Activated T-cell treated with anti-CD3 and anti-CD28 coated beads, Interleukin-2, amount 50 U/mL, for 1 hour (primary cell): ENCODE results near the gene MMP2.

Experiments
- DNase-seq: peaks from one replicate; pipeline ENCODE4 v3.0.0-alpha.2; 2020

The MMP2 gene

DNA sequence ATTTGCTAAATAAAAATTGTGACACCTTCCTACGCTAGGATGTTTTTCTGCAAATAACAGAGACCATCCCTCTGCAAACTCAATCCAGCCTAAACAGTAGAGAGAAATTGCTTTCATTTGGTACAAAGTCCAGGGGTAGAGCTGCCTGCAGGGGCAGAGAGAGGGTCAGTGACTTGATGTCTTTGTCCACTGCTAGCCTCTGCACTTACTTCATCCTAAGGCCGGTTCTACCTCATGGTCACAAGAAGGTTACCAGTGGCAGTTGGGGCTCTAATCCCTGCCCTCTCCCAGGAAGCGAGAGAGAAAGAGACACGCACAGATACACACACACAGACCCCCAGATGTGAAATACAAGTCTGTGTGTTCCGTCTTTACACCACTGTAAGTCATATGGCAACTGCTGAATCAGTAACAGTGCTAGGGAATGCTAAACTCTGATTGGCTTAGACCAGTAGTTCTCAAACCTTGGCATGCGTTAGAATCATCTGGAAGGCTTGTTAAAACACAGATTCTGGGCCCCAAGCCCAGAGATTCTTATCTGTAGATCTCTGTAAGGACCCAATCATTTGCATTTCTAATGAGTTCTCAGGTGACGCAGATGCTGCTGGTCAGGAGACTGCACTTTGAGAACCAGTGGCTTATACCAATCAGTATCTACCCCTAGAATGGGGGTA is 16.8 kb downstream of the MMP2 start:
- DNase-seq, result no peak

DNA sequence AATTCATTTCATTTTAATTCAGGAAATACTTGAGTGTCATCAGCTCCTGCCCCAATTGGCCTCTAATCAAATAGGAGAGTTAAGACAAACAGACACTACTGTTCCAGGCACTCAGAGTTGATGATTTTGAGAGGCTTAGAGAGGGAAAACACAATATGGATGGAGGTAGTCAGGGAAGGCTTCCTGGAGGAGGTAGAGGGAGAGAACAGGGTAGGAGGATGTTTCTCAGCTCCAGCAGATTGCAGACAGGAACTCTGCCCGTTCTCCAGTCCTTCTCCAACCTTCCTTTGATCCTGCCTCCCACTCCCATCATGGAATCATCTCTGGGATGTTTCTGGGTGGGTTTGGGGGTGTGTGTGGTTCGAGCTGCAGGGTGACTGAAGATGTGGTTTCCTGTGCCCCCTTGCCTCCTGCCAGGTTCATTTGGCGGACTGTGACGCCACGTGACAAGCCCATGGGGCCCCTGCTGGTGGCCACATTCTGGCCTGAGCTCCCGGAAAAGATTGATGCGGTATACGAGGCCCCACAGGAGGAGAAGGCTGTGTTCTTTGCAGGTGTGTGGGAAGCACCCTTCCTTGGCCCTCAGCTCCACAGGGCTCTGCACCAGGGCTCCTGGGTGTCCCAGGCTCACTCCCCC is 17.6 kb downstream of the MMP2 start:
- DNase-seq, result no peak

DNA sequence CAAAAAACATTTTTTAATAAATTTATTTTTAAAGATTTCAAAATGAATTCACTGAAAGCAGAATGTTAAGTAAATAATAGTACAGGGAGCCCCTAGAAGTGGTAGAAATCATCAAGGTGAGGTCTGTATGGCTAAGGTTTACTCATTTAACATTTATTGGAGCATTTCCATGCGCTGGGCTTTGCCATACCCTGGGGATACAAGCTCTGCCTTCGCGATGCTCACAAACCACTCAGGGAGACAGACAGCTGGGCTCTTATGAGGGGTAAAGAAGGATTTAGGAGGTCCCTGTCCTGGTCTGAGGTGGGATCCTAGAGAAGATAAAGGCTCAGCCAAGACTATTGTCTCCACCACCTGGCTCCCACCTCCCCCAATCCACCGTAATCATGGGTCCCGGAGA is 18.6 kb downstream of the MMP2 start:
- DNase-seq, result no peak

GRCh38 chr16:55498101-55498500 is 19.1 kb downstream of the MMP2 start:
- no peak for DNase-seq

- DNase-seq, result no peak
Observed at GRCh38 chr16:55499281-55499680, 20.3 kb downstream of the MMP2 start.

DNA sequence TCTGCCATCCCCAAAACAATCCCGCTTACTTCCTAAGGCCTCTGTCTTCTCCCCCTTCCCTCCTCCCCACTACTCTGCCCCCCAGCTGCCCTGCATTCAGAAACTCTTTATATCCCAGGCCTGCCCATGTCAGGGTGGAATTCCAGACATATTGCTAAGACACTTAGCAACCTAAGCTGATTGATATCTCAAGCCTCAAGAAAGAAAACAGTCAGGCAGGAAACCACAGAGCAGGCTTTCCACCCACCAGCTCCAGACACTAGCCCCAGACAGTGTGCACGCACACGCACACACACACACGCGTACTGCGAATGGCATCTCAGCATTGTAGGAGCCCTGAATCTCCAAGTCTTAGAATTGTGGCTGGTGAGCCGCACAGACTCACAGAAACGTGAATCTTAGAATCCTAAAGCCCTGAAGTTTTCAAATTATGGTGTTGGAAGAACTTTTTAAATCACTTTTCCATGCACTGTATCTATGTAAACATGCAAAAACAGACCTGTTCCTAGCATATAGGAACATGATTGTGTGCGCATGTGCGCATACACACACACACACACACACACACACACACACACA is 21.0 kb downstream of the MMP2 start:
- DNase-seq, result no peak

DNA sequence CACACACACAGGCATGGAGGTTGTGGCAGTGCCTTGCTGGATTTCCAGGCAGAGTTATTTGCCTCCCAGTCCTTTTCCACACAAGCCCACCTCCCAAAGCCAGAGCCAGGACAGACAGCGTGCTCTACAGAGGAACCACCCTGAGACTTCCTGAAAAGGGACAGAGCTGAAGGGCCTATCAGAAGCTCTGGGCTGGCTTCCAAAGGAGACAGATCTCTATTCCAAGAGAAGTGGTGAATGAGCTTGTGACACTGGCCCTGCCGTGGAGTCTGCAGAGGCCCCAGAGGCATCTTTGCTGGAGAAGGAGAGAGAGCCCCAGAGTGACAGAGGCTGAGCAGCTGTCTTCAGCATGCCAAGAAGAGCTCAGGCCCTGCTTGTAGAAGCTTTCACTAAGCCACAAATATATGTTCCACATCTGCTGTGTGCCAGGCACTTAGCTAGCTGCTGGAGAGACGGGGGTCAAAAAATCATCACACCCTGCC is 21.6 kb downstream of the MMP2 start:
- DNase-seq, result no peak

DNA sequence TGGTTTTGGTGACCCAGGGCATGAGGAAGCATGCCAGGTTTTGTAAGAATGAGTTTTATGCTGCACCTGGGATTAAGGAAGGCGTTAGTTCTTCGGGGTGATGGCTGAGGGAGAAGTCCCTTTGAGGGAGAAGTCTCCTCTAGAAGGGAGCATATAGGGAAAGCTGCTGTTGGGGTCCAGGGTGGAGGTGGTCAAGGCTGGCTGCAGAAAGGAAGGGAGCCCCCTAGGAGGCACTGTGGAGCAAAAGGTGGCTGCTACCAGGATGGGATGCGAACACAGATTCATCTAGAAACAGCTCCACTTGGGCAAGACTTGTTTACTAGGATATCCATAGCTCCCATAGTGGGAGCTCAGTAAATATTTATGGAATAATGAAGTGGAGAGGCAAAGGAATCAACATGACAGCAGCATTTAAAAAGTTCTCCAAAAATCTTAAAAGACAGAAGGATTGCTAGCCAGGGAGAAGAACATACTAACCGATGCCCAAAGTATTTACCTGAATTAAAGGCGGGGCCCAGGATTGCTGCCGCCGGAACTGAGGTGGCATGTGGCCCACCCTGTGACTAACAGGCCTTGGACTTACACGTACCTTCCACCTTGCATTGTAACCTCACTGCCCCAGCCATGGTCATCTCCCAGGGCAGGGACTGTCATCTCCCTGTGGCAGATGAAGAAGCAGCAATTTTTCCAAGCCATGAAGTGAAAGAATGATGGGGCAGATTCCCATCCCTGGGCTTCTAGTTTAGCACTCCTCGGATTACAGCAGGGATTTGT is 22.7 kb downstream of the MMP2 start:
- no peak for DNase-seq

DNA sequence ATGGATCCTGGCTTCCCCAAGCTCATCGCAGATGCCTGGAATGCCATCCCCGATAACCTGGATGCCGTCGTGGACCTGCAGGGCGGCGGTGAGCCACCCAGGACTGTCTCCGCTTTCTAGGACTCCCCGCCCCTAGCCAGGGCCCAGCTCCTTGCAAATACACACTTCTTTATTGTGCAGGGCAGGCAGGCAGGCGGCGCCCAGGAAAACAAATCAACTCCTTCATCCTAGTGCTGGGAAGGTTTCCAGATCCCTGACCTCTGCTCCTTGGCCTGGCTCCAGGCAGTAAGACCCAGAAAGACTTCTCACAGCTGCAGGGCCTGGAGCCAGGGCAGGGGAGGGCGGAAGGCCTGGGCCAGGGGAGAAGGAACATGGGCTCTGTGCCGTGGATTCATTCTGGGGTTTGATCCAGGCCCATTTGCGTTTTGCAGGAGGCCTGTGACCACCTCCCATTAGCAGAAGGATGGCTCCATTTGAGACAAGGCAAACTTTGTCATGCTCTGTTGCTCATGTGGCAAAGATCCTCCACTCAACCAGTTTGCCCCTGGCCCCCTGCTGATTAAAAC is 23.9 kb downstream of the MMP2 start:
- DNase-seq, result no peak

DNA sequence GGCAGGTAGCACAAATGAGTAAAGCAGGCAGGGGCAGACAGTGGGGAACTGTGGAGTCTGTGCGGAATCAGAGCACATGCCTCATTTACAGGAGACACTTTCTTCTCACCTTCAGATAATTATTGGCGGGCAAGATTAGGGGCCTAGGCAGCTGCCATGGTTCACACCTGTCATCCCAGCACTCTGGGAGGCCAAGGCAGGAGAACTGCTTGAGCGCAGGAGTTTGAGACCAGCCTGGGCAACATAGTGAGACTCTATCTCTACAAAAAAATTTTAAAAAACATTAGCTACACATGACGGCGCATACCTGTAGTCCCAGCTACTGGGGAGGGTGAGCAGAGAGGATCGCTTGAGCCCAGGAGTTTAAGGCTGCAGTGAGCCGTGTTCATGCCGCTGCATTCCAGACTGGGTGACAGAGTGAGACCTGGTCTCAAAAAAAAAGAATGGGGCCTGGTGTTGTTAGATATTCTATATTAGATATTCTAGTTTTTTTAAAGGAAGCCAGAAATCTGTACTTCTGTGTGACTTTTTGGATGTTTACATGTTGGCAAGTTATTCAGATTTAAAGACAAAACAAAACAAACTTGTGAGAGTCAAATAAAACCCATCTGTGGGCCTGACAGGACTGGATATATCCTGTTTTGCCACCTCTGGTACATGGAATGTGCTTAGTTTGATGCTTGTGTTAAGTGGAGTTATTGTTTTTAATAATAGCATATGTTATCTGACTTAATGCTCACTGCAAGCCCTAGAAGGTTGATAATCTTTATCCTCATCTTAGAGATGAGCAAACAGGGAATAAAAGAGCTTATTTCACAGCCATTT is 24.9 kb downstream of the MMP2 start:
- no peak for DNase-seq

- DNase-seq, result no peak
Observed at GRCh38 chr16:55505333-55506015, 26.5 kb downstream of the MMP2 start.

- no peak for DNase-seq
Observed at GRCh38 chr16:55506083-55506482, 27.1 kb downstream of the MMP2 start.

DNA sequence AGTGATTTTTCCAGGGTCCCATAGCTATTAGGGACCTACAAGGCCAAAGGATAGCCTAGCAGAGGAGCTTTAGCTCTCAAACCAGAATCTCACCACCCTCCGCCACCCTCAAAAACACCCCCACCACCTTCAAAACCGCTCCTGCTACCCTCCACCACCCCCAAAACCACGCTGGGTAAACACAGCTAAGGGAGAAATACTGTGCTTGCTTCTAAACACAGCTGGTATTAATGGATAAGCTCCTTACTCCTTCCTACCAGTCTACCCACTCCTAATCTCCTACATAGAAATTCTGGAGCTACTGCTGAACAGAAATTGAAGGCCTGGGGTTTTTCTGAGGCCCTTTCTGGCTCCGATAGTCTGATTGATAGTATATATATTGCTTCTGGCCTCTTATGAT is 27.7 kb downstream of the MMP2 start:
- no peak for DNase-seq

DNA sequence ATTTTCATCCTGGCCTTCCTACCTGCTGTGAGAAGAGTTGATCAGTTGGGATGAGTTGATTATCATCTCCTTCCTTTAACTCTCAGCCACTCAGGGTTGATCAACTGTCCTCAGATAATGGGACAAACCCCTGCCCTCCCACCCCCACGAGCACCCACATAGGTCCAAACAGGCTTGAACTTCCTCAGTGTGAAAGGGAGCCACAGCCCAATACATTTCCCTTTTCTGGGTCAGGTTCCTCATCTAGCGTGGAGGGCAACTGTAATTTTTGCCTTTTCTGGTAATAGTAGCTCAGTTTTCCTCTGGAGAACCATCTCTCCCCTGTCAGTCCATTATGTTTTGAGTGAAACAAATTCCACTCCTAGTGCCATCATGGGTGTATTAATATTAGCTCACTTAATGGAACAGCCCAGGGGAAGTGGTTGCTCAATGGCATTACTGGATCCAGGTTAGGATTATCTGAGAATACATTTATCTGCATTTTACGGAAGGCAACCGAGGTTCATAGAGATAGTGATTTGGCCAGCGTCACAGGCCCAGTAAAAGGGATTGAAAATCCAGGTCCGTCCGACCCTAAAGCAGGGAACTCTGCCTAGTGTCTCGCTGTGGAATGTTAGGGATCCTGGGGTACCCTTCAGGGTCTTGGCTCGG is 29.4 kb downstream of the MMP2 start:
- DNase-seq, result no peak

GRCh38 chr16:55508941-55509931 is 30.2 kb downstream of the MMP2 start, which contains the start of gene LPCAT2:
Gene LPCAT2, plus strand, starts transcription at chr16:55509072. Its CDS starts 110 bp downstream, at chr16:55509182.
- no peak for DNase-seq

DNA sequence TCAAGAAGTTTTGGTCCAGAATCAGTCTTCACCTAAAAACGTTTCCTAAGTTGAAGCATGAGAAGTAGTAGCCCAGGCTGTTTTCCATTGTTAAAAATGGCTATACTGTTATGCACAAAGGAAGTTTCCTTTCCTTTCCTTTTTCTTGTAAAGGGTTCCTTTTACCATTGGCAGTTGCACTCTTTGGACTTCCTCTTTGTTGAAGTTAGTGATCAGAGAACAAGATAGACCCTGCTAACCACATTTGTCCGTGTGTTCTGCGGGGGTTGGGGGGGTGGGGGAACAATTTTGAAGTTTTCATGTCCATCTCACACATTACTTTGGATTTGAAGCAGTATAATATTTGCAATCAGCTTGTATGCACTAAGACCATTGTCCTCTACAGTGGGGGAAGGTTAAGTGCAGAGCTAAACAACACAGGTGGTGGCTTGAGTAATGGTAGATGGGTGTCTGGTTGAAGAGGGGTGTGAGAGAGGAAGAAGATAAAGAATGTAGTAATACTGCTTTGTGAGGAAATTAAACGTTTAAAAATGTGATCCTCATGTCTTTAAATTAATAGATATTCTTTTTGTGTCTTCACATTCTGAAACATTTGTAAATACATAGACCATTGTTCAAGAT is 31.3 kb downstream of the MMP2 start:
- DNase-seq, result no peak

- DNase-seq, result no peak
Observed at GRCh38 chr16:55512941-55513340, 33.9 kb downstream of the MMP2 start.

DNA sequence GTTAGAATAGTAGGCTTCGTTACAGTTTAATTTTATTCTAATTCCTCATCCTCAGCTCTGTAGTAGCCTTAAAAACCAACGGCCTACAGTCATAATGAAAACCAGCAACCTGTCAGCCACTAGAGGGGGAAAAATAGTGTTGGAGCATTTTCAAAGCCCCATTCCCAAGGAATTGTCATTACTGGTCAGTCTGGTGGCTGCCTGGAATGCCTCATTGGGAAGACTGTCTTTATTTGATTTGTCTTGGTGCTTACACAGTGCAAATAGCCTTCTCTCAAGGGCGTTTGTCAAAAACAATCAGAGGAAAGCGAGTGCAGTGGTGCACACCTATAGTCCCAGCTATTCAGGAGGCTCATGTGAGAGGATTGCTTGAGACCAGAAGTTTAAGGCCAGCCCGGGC is 34.6 kb downstream of the MMP2 start:
- DNase-seq, result no peak

DNA sequence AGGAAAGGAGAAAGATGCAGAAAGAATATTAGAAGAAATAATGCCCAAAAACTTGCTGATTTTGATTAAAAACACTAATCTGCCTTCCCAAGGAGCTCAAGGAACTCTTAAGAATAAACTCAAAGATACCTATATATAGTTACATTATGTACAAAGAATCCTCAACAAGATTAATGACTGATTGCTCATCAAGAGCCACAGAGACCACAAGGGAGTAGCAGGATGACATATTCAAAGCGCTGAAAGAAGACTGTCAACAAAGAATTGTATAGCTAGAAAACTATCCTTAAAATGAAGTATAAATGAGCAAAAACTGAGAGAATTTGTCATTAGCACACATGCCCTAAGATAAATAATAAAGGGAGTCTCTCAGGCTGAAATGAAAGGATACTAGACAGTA is 36.1 kb downstream of the MMP2 start:
- DNase-seq, result no peak
